ENCODE data around the gene XKR3.

GRCh38 chr22:16831257-16831656, 6.0 kb upstream of the XKR3 start:
- TF ChIP-seq CTCF (conservative IDR thresholded peaks at IDR 0.05; ENCODE audit: low read depth in 2 of 2) = no peak
- no peak for TF ChIP-seq CREB1 (CRISPR knock-in tag; IDR thresholded peaks at IDR 0.05; ENCODE audit: low read depth)
- TF ChIP-seq REST (IDR thresholded peaks at IDR 0.05; ENCODE audit: unreplicated experiment) = no peak
- TF ChIP-seq EZH2phosphoT487 (IDR thresholded peaks at IDR 0.05; ENCODE audit: unreplicated experiment) = no peak
- TF ChIP-seq POLR2AphosphoS5 (IDR thresholded peaks at IDR 0.05; ENCODE audit: low read depth) = no peak
- no peak for TF ChIP-seq EZH2 (IDR thresholded peaks at IDR 0.05; ENCODE audit: low read depth, unreplicated experiment)
- no peak for TF ChIP-seq JUNB (IDR thresholded peaks at IDR 0.05; ENCODE audit: unreplicated experiment)
- no peak for TF ChIP-seq ZNF462 (CRISPR knock-in tag; IDR thresholded peaks at IDR 0.05)
- no peak for TF ChIP-seq ZNF331 (CRISPR knock-in tag; IDR thresholded peaks at IDR 0.05; ENCODE audit: low read depth)
- no peak for TF ChIP-seq ETS1 (IDR thresholded peaks at IDR 0.05)

Measured in GM23338 (cell line).